K562 (cell line): ENCODE results near the gene GLTP. TPM values are rescaled to one million over a fixed set of nuclear protein-coding genes. Genes with fewer than 3 reads are reported as not detected.
"Not testable (repeated sequence)": the region's sequence is repeated elsewhere in the genome, so short reads cannot be mapped to it uniquely, and the experiment has no call there.

Source experiments
- ATAC-seq: fragments of 200-7000 bp; cut with Tn5 transposase; 3 replicates; pipeline ENCODE4 v1.9.1; 2020; ENCODE audit warnings: moderate library complexity
- BruUV-seq: library from RNA; stranded (reverse); fragments of 400-500 nt; replicated peaks from 2 replicates; lab custom pipeline; 2021; lab: Mats Ljungman, UMichigan
- CTCF ChIA-PET: fragments of 300-600 bp; formaldehyde crosslinking; extraction: SDS; loops from one replicate; lab custom pipeline; 2021; ENCODE audit warnings: low intra/inter-chr PET ratio; lab: Yijun Ruan, JAX
- POLR2A ChIA-PET: fragments of 300-600, 350-650 bp; sonication (Branson Sonifier 250); formaldehyde crosslinking; extraction: SDS; loops from one replicate; lab custom pipeline; 2021; ENCODE audit warnings: antibody characterized with exemption, inconsistent platforms; lab: Yijun Ruan, JAX
- DNase-seq, 4 experiments: peaks; one replicate each; pipeline versions ENCODE4 v3.0.0 to v3.0.0-alpha.2; 2011 to 2018; ENCODE audit warnings: low spot score in 3 of 4, mixed read lengths in 3 of 4; ENCODE audit errors: extremely low read depth in 1 of 4
- FAIRE-seq: peaks from 2 replicates; lab custom pipeline; 2011; peaks lifted over from hg19 to GRCh38; lab: Jason Lieb, UNC
- H2AFZ ChIP-seq: 2 replicates; pipeline ENCODE4 v1.6.0; 2011; ENCODE audit warnings: low read depth, low read length, control low read depth, inconsistent platforms
- H3K27ac ChIP-seq: fragments of 200-600 bp; 3 replicates; pipeline ENCODE4 v1.8.0; 2011; ENCODE audit warnings: low read depth, mild to moderate bottlenecking, control low read depth, inconsistent platforms, low read length, moderate library complexity, mixed read lengths; ENCODE audit errors: extremely low read depth
- H3K27me3 ChIP-seq, 2 experiments: fragments of 300-600 bp in 1 of 2; 2 replicates in 1 of 2; 3 replicates in 1 of 2; pipeline versions ENCODE4 v1.6.0 to v1.8.0; 2011; ENCODE audit warnings: inconsistent platforms in 2 of 2, low read length in 2 of 2, mild to moderate bottlenecking in 1 of 2, mixed read lengths in 1 of 2, moderate library complexity in 1 of 2; ENCODE audit not compliant: control insufficient read depth in 2 of 2, insufficient read depth in 2 of 2
- H3K36me3 ChIP-seq: fragments of 300-600 bp; 3 replicates; pipeline ENCODE4 v1.8.0; 2011; ENCODE audit warnings: mild to moderate bottlenecking, low read length, inconsistent platforms; ENCODE audit not compliant: control insufficient read depth, insufficient read depth
- H3K4me1 ChIP-seq, 2 experiments: fragments of 200-600 bp in 1 of 2; replicated peaks in 1 of 2; 2 replicates in 1 of 2; 3 replicates in 1 of 2; pipeline versions ENCODE4 v1.5.1 to v1.8.0; 2011; ENCODE audit warnings: inconsistent platforms in 2 of 2, low read length in 2 of 2, mild to moderate bottlenecking in 1 of 2, mixed read lengths in 1 of 2, moderate library complexity in 1 of 2; ENCODE audit not compliant: control insufficient read depth in 2 of 2, insufficient read depth in 2 of 2
- H3K4me2 ChIP-seq: 2 replicates; pipeline ENCODE4 v1.6.1; 2011; ENCODE audit warnings: low read length, control low read depth, inconsistent platforms, mixed read lengths; ENCODE audit not compliant: insufficient read depth
- H3K4me3 ChIP-seq: fragments of 200-600 bp; sonication (generic), shearing (Covaris generic); 2 replicates; pipeline ENCODE4 v1.5.1; 2016; ENCODE audit warnings: control low read depth, inconsistent platforms
- H3K79me2 ChIP-seq: fragments of 200-600 bp; 3 replicates; pipeline ENCODE4 v1.8.0; 2011; ENCODE audit warnings: low read length, inconsistent platforms; ENCODE audit not compliant: control insufficient read depth, insufficient read depth
- H3K9ac ChIP-seq, 2 experiments: 2 replicates each; pipeline versions ENCODE4 v1.6.0 to v1.6.1; 2011; ENCODE audit warnings: low read depth in 2 of 2, low read length in 2 of 2, control low read depth in 1 of 2, inconsistent platforms in 1 of 2, mild to moderate bottlenecking in 1 of 2, mixed read lengths in 1 of 2; ENCODE audit not compliant: insufficient read depth in 1 of 2
- H3K9me1 ChIP-seq: one replicate; pipeline ENCODE4 v1.6.0; 2011; ENCODE audit warnings: inconsistent platforms, mild to moderate bottlenecking, low read length, moderate library complexity; ENCODE audit not compliant: control insufficient read depth, insufficient read depth
- H3K9me3 ChIP-seq: replicated peaks from 2 replicates; pipeline ENCODE4 v1.5.1; 2011; ENCODE audit warnings: low read depth, low read length, inconsistent platforms; ENCODE audit not compliant: control insufficient read depth, insufficient read depth
- H4K20me1 ChIP-seq: replicated peaks from 2 replicates; pipeline ENCODE4 v1.6.1; 2011; ENCODE audit warnings: low read length, inconsistent platforms, mixed read lengths; ENCODE audit not compliant: control insufficient read depth, insufficient read depth
- BMI1 ChIP-seq: fragments of 150-350 bp; IDR thresholded peaks from 2 replicates; pipeline ENCODE4 v1.6.1; 2014; ENCODE audit warnings: low read length
- GTF2F1 ChIP-seq: IDR thresholded peaks from 2 replicates; pipeline ENCODE4 v1.6.1; 2011; ENCODE audit warnings: low read depth, low read length, improper control_type of control experiment
- SPI1 ChIP-seq: IDR thresholded peaks from 2 replicates; pipeline ENCODE4 v1.6.1; 2011; ENCODE audit warnings: low read depth, low read length, control low read depth, borderline replicate concordance
- XRCC5 ChIP-seq: fragments of 200-400 bp; formaldehyde crosslinking; IDR thresholded peaks from 2 replicates; pipeline ENCODE4 v1.6.1; 2017; ENCODE audit warnings: low read depth, mild to moderate bottlenecking, low read length
- WGBS: fragments of 100-300 bp; shearing (Covaris generic); methylation state at CpG from one replicate; pipeline ENCODE4 v1.1.6; 2016; ENCODE audit warnings: low coverage, mixed read lengths; ENCODE audit not compliant: insufficient coverage; ENCODE audit errors: missing lambda C conversion rate; 5-methylcytosine and 5-hydroxymethylcytosine counted together
- in situ Hi-C: fragments of 300-500 bp; cut with MboI; formaldehyde crosslinking; loops from 4 replicates; pipeline ENCODE4 v1.15.0; 2018; ENCODE audit warnings: inconsistent platforms, mixed read lengths
- intact Hi-C: fragments of 100-400 bp; cut with micrococcal nuclease; formaldehyde crosslinking; loops from 2 replicates; pipeline ENCODE4 v1.14.2; 2022
- polyA plus RNA-seq, 8 experiments: library from polyadenylated mRNA; depleted of rRNA in 4 of 8; stranded (reverse) in 5 of 8; unstranded in 3 of 8; fragments of >200 nt; fragmentation: Nextera tagmentation in 2 of 8; fragmentation: Illumina TruSeq in 1 of 8; extraction: Ambion mirVana in 2 of 8; extraction: Trizol in 1 of 8; gene quantifications; 2 replicates each; pipeline versions ENCODE4 v1.2.1 to v1.2.3, GENCODE V29; 2011 to 2014; ENCODE audit warnings: inconsistent platforms in 1 of 8, missing spikeins in 1 of 8
- total RNA-seq, 7 experiments: library from RNA; depleted of rRNA in 6 of 7; stranded (reverse); fragments of >200 nt in 6 of 7; fragmentation: Illumina TruSeq in 2 of 7; extraction: Trizol in 2 of 7; gene quantifications; 2 replicates each; pipeline versions ENCODE4 v1.2.1 to v1.2.3, GENCODE V29; 2011 to 2021; ENCODE audit warnings: low replicate concordance in 1 of 7

Gene GLTP
- total and polyA plus RNA-seq, 9 of the 15 experiments (the other 6 are each of a cell fraction or from before 2014, with no cell fraction given), result 4.4 to 8.3 (median 6.1) TPM

GRCh38 chr12:109863847-109864712 is 16.3 kb downstream of the GLTP start:
- Histone ChIP-seq H3K9me3 (no peaks in the 10 kb centered on the region), H3K9ac (no peak overlapping the region), H3K36me3 (no peaks in the 10 kb centered on the region)
- no peak for TF ChIP-seq XRCC5
- no peak for TF ChIP-seq GTF2F1
- peak; percentile 58; the same call in 1 of the 2 replicates for TF ChIP-seq SPI1
- TF ChIP-seq BMI1, result no peak
- TF ChIP-seq, all 486 proteins: peak for 1
- Histone ChIP-seq H3K4me3 (no peak overlapping the region), H3K9me1 (no peaks in the 10 kb centered on the region), H3K4me1 (no peaks in the 10 kb centered on the region; a peak in 2 of 5 replicates), H4K20me1 (no peaks in the 10 kb centered on the region), H3K27me3 (peaks cover 0 to 14% of the 10 kb centered on the region in 2 experiments; a peak in 2 of 5 replicates), H3K79me2 (no peaks in the 10 kb centered on the region), H3K4me2 (no peak overlapping the region), H3K27ac (no peak overlapping the region), H2AFZ (no peak overlapping the region)
- no TSS peak for BruUV-seq
- DNase-seq, result no peak
- WGBS, result 29% methylated on average over 9 of the region's 9 CpGs
- CTCF ChIA-PET, result no interaction called here
- peak; percentile 54 for ATAC-seq
- FAIRE-seq, result peak; percentile 66
- intact Hi-C loops (no loop called here), in situ Hi-C loops (no loop called here)
- POLR2A ChIA-PET, result interaction anchor here (0.6 kb wide), 1 partner anchor 178 kb away, joined by 3 read pairs; no protein-coding TSS in a partner anchor

- BruUV-seq, H3K79me2 ChIP-seq, H3K4me3 ChIP-seq, POLR2A ChIA-PET, H3K4me2 ChIP-seq, H3K9me1 ChIP-seq, H4K20me1 ChIP-seq, H3K4me1 ChIP-seq, DNase-seq, ATAC-seq, H3K9ac ChIP-seq, H2AFZ ChIP-seq, in situ Hi-C loops, intact Hi-C loops, H3K9me3 ChIP-seq, H3K36me3 ChIP-seq, CTCF ChIA-PET, FAIRE-seq, H3K27ac ChIP-seq: not testable (repeated sequence)
- peaks cover 0 to 14% of the 10 kb centered on the region in 2 experiments; a peak in 2 of 5 replicates for H3K27me3 ChIP-seq
- WGBS, result 42% methylated on average over 9 of the region's 9 CpGs
Observed at GRCh38 chr12:109862491-109862890, 17.9 kb downstream of the GLTP start.
